Natural killer cell (primary cell): ENCODE measurements around the gene GRWD1. TPM values are rescaled to one million over a fixed set of nuclear protein-coding genes. Genes with fewer than 3 reads are reported as not detected.

ENCODE experiments used
- ATAC-seq, 3 donors: fragments of 150-1000 bp in 2 of 3; fragments of 200-7000 bp in 1 of 3; cut with Tn5 transposase; 1 replicate in 1 of 3; 2 replicates in 2 of 3; pipeline ENCODE4 v1.10.0; 2021; ENCODE audit warnings: mild to moderate bottlenecking in 2 of 3, moderate library complexity in 2 of 3
- DNase-seq, 2 donors: peaks; one replicate each; pipeline versions ENCODE4 v3.0.0 to v3.0.0-alpha.2; 2013 to 2021; ENCODE audit warnings: mixed read lengths in 1 of 2
- H3K27ac ChIP-seq: one replicate; pipeline ENCODE4 v1.5.1; 2013; ENCODE audit warnings: mild to moderate bottlenecking, low read length
- H3K27me3 ChIP-seq: one replicate; pipeline ENCODE4 v1.6.1; 2013; ENCODE audit warnings: low read length; ENCODE audit not compliant: control insufficient read depth, insufficient read depth
- H3K36me3 ChIP-seq: one replicate; pipeline ENCODE4 v1.6.1; 2013; ENCODE audit warnings: low read length; ENCODE audit not compliant: control insufficient read depth, insufficient read depth
- H3K4me1 ChIP-seq: one replicate; pipeline ENCODE4 v1.6.1; 2013; ENCODE audit warnings: low read length; ENCODE audit not compliant: control insufficient read depth, insufficient read depth
- H3K4me3 ChIP-seq: one replicate; pipeline ENCODE4 v1.5.1; 2013; ENCODE audit warnings: low read length
- H3K9me3 ChIP-seq: one replicate; pipeline ENCODE4 v1.6.1; 2013; ENCODE audit warnings: low read length; ENCODE audit not compliant: control insufficient read depth, insufficient read depth
- H3K27ac Mint-ChIP-seq, 2 donors: one replicate each; pipeline ENCODE4 v1.8.0; 2022; ENCODE audit warnings: mild to moderate bottlenecking in 2 of 2, mixed read lengths in 2 of 2, moderate library complexity in 1 of 2
- H3K27me3 Mint-ChIP-seq, 2 donors: one replicate each; pipeline ENCODE4 v1.8.0; 2022; ENCODE audit warnings: low read depth in 2 of 2, mixed read lengths in 2 of 2
- H3K36me3 Mint-ChIP-seq: one replicate; pipeline ENCODE4 v1.8.0; 2022; ENCODE audit warnings: mixed read lengths
- H3K4me1 Mint-ChIP-seq, 2 donors: one replicate each; pipeline ENCODE4 v1.8.0; 2022; ENCODE audit warnings: mixed read lengths in 2 of 2
- H3K4me3 Mint-ChIP-seq: one replicate; pipeline ENCODE4 v1.8.0; 2022; ENCODE audit warnings: mild to moderate bottlenecking, moderate library complexity, mixed read lengths
- H3K9me3 Mint-ChIP-seq, 2 donors: one replicate each; pipeline ENCODE4 v1.8.0; 2022; ENCODE audit warnings: mixed read lengths in 2 of 2
- CTCF ChIP-seq: fragments of 200-600 bp; IDR thresholded peaks from one replicate; pipeline ENCODE4 v1.8.0; 2022; ENCODE audit warnings: antibody characterized with exemption
- WGBS: methylation state at CpG from one replicate; pipeline ENCODE4 v1.1.7; 2013; ENCODE audit warnings: missing lambda C conversion rate; ENCODE audit not compliant: insufficient coverage; 5-methylcytosine and 5-hydroxymethylcytosine counted together
- intact Hi-C: fragments of 100-400 bp; cut with micrococcal nuclease; formaldehyde crosslinking; loops from one replicate; pipeline ENCODE4 v1.14.2; 2022
- total RNA-seq, 4 donors: library from RNA; stranded (reverse); fragments of 120-200 nt in 1 of 4; gene quantifications; one replicate each; pipeline versions ENCODE4 v1.2.3 to v1.2.4, GENCODE V29; 2013 to 2022

GRWD1 gene
- total RNA-seq, 3 donors from 2014 or later (not counting 1 experiment from before 2014, with no cell fraction given), result 14.2 to 29.0 (median 16.7) TPM

- H3K9me3 ChIP-seq, result no peaks in the 10 kb centered on the region
- no peaks in the 10 kb centered on the region for H3K36me3 ChIP-seq
- H3K27ac ChIP-seq, result no peak overlapping the region
- H3K4me3 ChIP-seq, result no peak overlapping the region
- DNase-seq, result no peak
- Mint-ChIP-seq H3K4me1 (peaks cover 20 to 30% of the 10 kb centered on the region in 2 donors), H3K27ac (no peak overlapping the region), H3K9me3 (no peaks in the 10 kb centered on the region), H3K27me3 (peaks cover 18 to 22% of the 10 kb centered on the region in 2 donors), H3K4me3 (no peak overlapping the region), H3K36me3 (no peaks in the 10 kb centered on the region)
- intact Hi-C loops, result no loop called here
- no peak for ATAC-seq
- H3K4me1 ChIP-seq, result peaks cover 18% of the 10 kb centered on the region
- TF ChIP-seq CTCF, result no peak
- H3K27me3 ChIP-seq, result peaks cover 3% of the 10 kb centered on the region
- WGBS, result 89% methylated on average over 27 of the region's 27 CpGs
Measured at GRCh38 chr19:48405010-48405659, 40.6 kb upstream of the GRWD1 start.

GRCh38 chr19:48405850-48406249 lies 39.9 kb upstream of the GRWD1 start:
- Histone ChIP-seq H3K27ac (no peak overlapping the region), H3K4me1 (peaks cover 14% of the 10 kb centered on the region), H3K36me3 (no peaks in the 10 kb centered on the region), H3K9me3 (no peaks in the 10 kb centered on the region), H3K27me3 (peaks cover 3% of the 10 kb centered on the region), H3K4me3 (no peak overlapping the region)
- intact Hi-C loops, result no loop called here
- no peak for ATAC-seq
- Mint-ChIP-seq H3K27me3 (peaks cover 21 to 22% of the 10 kb centered on the region in 2 donors), H3K4me3 (no peak overlapping the region), H3K27ac (no peak overlapping the region), H3K36me3 (no peaks in the 10 kb centered on the region), H3K4me1 (peaks cover 20 to 26% of the 10 kb centered on the region in 2 donors), H3K9me3 (no peaks in the 10 kb centered on the region)
- no peak for TF ChIP-seq CTCF
- WGBS, result 77% methylated on average over 13 of the region's 13 CpGs
- DNase-seq, result no peak

- Mint-ChIP-seq H3K4me1 (peaks cover 11 to 24% of the 10 kb centered on the region in 2 donors), H3K4me3 (no peak overlapping the region), H3K27me3 (peaks cover 0 to 14% of the 10 kb centered on the region in 2 donors), H3K9me3 (no peaks in the 10 kb centered on the region), H3K27ac (no peak overlapping the region), H3K36me3 (no peaks in the 10 kb centered on the region)
- WGBS, result 64% methylated on average over 23 of the region's 24 CpGs
- no peaks in the 10 kb centered on the region for H3K9me3 ChIP-seq
- H3K27me3 ChIP-seq, result peaks cover 13% of the 10 kb centered on the region
- ATAC-seq (no peak), DNase-seq (no peak)
- no peak overlapping the region for H3K27ac ChIP-seq
- intact Hi-C loops, result no loop called here
- no peak for TF ChIP-seq CTCF
- no peak overlapping the region for H3K4me3 ChIP-seq
- H3K4me1 ChIP-seq, result peaks cover 29% of the 10 kb centered on the region
- H3K36me3 ChIP-seq, result no peaks in the 10 kb centered on the region
Measured at GRCh38 chr19:48413879-48414587, 31.8 kb upstream of the GRWD1 start.
